Lower leg skin (tissue), 3 donors: Measurements from ENCODE around the gene SPEG.

ENCODE experiments used
- CTCF ChIP-seq, 3 donors: fragments of 450-650 bp; IDR thresholded peaks; one replicate each; pipeline ENCODE4 v1.5.1; 2016; ENCODE audit warnings: antibody characterized with exemption in 3 of 3, mild to moderate bottlenecking in 3 of 3, moderate library complexity in 2 of 3
- POLR2A ChIP-seq, 2 donors: fragments of 450-650 bp; IDR thresholded peaks; one replicate each; pipeline ENCODE4 v1.6.1; 2016 to 2017; ENCODE audit warnings: antibody characterized with exemption in 2 of 2, mild to moderate bottlenecking in 1 of 2, moderate library complexity in 1 of 2

DNA sequence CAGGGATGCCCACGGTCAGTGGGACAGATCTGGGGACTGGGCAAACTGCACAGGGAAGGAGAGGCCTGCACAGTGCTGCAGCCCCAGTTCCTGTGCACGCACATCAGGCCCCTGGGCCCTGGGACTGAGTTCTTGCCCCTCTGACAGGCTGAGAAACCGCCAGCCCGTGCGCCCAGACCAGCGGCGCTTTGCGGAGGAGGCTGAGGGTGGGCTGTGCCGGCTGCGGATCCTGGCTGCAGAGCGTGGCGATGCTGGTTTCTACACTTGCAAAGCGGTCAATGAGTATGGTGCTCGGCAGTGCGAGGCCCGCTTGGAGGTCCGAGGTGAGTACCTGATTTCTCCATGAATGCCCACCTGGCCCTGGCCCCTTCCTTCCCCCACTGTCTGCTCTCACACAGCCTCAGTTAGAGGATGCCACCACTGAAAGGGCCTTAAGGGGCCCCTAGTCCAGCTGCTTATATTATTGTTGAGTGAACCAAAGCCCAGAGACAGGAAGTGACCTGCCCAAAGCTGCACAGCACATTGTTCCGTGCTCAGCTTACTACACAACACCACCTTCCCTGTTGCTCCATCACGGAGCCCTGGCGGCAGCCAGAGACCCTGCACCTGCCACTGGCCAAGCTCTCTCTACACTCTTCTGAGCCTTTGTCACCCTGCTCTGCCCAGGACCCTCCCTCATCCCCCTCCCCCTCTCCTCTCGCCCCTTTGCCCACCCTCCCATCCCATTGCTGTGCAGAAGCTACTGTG, 29.8 kb downstream of the SPEG start:
- TF ChIP-seq CTCF (IDR thresholded peaks at IDR 0.05) (no peak), POLR2A (IDR thresholded peaks at IDR 0.05) (no peak)
